Endothelial cell (in vitro differentiated cells): ENCODE results near the gene SNX1. TPM values are rescaled to one million over a fixed set of nuclear protein-coding genes. Genes with fewer than 3 reads are reported as not detected.
A peak's percentile ranks its signal among the peaks of the same experiment; 100 is the strongest.

Experiments
- DNase-seq: peaks from one replicate; pipeline ENCODE4 v3.0.0; 2021; ENCODE audit warnings: low spot score
- H3K27ac Mint-ChIP-seq: one replicate; pipeline ENCODE4 v1.8.0; 2021; ENCODE audit warnings: mixed read lengths, inconsistent platforms; ENCODE audit not compliant: unreplicated experiment
- H3K27me3 Mint-ChIP-seq: one replicate; pipeline ENCODE4 v1.8.0; 2021; ENCODE audit warnings: mild to moderate bottlenecking, moderate library complexity, mixed read lengths, inconsistent platforms; ENCODE audit not compliant: unreplicated experiment
- H3K36me3 Mint-ChIP-seq: one replicate; pipeline ENCODE4 v1.8.0; 2021; ENCODE audit warnings: mild to moderate bottlenecking, low read depth, mixed read lengths, inconsistent platforms; ENCODE audit not compliant: unreplicated experiment
- H3K4me1 Mint-ChIP-seq: one replicate; pipeline ENCODE4 v1.8.0; 2021; ENCODE audit warnings: mild to moderate bottlenecking, mixed read lengths, inconsistent platforms; ENCODE audit not compliant: unreplicated experiment
- H3K4me3 Mint-ChIP-seq: one replicate; pipeline ENCODE4 v1.8.0; 2021; ENCODE audit warnings: mild to moderate bottlenecking, mixed read lengths, inconsistent platforms; ENCODE audit not compliant: unreplicated experiment
- H3K9me3 Mint-ChIP-seq: one replicate; pipeline ENCODE4 v1.8.0; 2021; ENCODE audit warnings: mixed read lengths, inconsistent platforms; ENCODE audit not compliant: unreplicated experiment
- total RNA-seq: library from RNA; stranded (reverse); fragmentation: NEBNext Ultra II Directional; extraction: Animal tissue kit (Norgen Biotek cat#: 25700); gene quantifications from one replicate; pipeline ENCODE4 v1.2.1, GENCODE V29; 2021; ENCODE audit not compliant: unreplicated experiment
- TF ChIP-seq, protein P1 (sequence below): fragments of 200-600 bp; sonication (generic); IDR thresholded peaks from one replicate; pipeline ENCODE4 v1.5.0; 2021; ENCODE audit warnings: antibody characterized with exemption; ENCODE audit not compliant: unreplicated experiment

The SNX1 gene
- total RNA-seq, 1 donor from 2014 or later = 128 TPM

DNA sequence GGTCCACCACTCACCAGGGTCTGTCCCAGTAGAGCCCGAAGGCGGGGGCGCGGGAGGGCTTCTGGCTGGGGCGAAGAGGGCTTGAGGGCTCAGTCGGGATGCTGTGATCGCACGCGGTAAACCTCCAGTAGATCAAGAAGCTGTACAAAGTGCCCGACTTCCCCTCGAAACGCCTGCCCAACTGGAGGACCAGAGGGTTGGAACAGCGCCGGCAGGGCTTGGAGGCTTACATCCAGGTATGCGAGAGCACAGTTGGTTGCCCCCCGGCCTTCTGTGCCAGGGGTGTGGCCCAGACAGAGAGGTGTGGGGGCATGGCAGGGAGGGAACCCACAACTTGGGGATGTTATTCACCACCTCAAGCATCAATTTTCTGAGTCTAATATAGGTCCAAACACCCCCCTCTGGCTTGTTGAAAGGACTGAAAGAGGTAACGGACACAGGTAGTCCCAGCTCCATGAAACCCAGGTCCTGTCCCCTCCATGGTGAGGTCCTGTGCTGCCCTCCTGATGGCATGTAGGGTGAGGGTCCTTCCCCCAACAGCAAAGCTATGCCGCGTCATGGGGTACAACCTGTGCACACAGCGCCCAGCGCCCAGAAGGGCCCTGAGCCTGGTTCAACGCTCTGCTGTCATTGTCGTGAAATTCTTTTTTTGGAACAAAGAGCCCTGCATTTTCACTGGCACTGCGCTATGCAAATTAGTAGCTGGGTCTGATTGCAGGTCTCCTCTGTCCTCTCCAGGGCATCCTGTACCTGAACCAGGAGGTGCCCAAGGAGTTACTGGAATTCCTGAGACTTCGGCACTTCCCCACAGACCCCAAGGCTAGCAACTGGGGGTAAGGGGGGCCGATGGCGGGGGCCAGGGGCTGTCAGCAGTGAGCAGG lies 57.0 kb downstream of the SNX1 start:
- no peak for DNase-seq
- Mint-ChIP-seq H3K27ac (no peak overlapping the region), H3K4me1 (peaks cover 8% of the 10 kb centered on the region), H3K4me3 (peak overlapping the region; percentile 31), H3K9me3 (no peaks in the 10 kb centered on the region), H3K36me3 (peaks cover 9% of the 10 kb centered on the region), H3K27me3 (peaks cover 15% of the 10 kb centered on the region)
- TF ChIP-seq, protein P1, sequence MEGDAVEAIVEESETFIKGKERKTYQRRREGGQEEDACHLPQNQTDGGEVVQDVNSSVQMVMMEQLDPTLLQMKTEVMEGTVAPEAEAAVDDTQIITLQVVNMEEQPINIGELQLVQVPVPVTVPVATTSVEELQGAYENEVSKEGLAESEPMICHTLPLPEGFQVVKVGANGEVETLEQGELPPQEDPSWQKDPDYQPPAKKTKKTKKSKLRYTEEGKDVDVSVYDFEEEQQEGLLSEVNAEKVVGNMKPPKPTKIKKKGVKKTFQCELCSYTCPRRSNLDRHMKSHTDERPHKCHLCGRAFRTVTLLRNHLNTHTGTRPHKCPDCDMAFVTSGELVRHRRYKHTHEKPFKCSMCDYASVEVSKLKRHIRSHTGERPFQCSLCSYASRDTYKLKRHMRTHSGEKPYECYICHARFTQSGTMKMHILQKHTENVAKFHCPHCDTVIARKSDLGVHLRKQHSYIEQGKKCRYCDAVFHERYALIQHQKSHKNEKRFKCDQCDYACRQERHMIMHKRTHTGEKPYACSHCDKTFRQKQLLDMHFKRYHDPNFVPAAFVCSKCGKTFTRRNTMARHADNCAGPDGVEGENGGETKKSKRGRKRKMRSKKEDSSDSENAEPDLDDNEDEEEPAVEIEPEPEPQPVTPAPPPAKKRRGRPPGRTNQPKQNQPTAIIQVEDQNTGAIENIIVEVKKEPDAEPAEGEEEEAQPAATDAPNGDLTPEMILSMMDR = no peak

DNA sequence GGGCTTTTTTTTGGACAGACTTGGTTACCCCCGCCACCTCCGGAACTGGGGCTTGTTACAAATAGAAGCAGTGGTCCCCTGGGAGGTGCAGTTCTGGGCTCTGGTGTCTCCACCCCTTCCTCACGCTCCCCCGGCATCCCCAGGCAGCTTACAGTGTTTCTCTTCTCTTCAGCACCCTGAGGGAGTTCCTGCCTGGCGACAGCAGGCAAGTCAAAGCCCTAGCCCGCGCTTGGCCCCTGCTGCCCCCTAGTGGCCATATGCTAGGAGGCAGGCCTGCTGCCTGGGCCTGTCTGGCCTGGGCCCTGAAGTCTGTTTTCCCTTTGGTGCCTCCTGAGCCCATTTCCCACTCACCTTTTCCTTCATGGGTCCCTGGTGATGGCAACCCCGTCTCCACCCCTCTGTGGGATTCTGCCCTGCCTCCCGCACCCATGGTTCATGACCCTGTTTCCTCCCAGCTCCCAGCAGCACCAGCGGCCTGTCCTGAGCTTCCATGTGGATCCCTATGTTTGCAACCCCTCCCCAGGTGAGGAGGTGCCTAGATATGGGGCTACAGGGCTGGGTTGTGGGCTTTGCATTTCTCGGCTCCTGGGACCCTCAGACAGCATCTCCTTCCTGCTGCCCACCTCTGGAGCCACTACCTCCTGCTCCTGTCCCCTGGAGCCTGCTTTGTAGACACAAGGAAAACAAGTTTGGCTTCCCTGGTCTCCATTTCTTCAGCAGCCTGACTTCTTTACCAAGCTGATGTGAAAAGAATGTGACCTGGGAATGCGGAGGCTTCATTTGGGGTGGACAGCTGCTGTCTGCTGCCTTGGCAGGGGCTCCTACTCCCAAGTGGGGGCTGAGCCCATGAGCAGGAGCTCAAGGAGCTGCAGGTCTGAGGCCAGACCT lies 57.9 kb downstream of the SNX1 start:
- no peak overlapping the region for H3K27ac Mint-ChIP-seq
- TF ChIP-seq, protein P1 = peak; percentile 93

DNA sequence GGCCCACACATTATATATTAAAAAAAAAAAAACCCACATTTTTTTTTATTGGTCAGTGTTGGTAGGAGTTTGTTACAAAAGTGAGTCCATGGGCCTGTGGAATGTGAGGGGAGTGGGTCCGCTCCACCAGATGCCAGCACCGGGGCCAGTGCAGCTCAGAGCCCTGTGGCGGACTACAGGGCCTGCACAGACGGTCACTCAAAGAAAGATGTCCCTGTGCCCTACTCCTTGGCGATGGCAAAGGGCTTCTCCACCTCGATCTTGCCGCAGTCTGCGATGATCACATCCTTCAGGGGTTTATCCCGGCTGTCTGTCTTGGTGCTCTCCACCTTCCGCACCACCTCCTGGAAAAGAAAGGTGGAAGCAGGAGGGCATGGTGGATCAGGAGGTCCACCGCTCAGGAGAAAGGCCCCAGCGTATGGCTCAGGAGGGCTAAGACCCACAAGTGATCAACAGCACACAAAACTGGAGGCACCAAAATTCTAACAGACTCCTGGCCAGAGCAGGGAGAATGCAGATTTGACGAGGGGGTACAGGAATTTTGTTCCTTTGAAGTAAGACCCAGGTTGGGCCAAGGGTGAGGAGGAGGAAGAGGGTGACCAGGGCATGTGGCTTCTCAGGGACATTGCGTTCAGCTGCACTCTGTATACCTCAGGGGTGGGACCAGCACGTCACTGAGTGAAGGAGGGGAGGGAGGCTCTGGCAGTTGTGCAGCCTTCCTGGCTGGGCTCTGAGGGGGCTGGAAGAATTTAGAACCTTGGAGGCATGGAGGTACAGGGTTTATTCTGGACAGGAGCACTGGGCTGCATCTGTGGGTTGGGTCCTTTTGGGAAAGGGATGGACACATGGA lies 60.2 kb downstream of the SNX1 start:
- Mint-ChIP-seq H3K9me3 (no peaks in the 10 kb centered on the region), H3K36me3 (peaks cover 32% of the 10 kb centered on the region), H3K4me3 (peak overlapping the region; percentile 71), H3K27ac (no peak overlapping the region), H3K4me1 (peaks cover 21% of the 10 kb centered on the region), H3K27me3 (peaks cover 12% of the 10 kb centered on the region)
- TF ChIP-seq, protein P1 = no peak
- no peak for DNase-seq

More for the DNA sequence above, 57.9 kb downstream of the SNX1 start:
- DNase-seq = peak; percentile 99
- H3K4me1 Mint-ChIP-seq = peaks cover 15% of the 10 kb centered on the region
- H3K9me3 Mint-ChIP-seq = no peaks in the 10 kb centered on the region
- no peak overlapping the region for H3K4me3 Mint-ChIP-seq
- H3K27me3 Mint-ChIP-seq = peaks cover 15% of the 10 kb centered on the region
- H3K36me3 Mint-ChIP-seq = peaks cover 17% of the 10 kb centered on the region

DNA sequence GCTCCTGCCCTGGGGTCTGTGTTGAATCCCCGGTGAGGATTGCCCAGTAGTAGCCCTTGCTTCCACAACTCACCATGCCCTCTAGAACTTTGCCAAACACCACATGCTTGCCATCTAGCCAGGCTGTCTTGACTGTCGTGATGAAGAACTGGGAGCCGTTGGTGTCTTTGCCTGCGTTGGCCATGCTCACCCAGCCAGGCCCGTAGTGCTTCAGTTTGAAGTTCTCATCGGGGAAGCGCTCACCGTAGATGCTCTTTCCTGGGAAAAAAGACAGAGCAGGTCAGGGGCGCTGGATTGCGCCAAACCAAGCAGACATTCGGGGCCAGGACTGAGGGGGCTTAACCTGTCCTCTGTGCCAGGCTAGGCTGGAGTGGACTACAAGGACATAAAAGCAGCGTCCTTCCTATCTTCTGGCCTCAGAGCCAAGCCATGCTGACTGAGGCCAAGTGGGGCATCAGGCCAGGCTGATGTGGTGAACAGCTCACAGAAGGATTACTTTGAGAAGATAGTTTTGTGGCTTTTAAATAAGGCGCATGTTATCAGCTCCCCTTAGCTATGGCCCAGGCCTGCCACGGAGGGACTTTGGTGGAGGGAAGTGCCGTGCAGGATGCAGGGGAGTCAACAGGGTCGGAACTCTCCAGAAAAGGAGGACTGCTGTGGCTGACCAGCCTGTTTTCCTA lies 61.0 kb downstream of the SNX1 start:
- no peak overlapping the region for H3K27ac Mint-ChIP-seq
- H3K4me1 Mint-ChIP-seq = peaks cover 23% of the 10 kb centered on the region
- DNase-seq = no peak
- no peak overlapping the region for H3K4me3 Mint-ChIP-seq
- H3K36me3 Mint-ChIP-seq = peaks cover 34% of the 10 kb centered on the region
- H3K9me3 Mint-ChIP-seq = no peaks in the 10 kb centered on the region
- TF ChIP-seq, protein P1 = no peak
- peaks cover 12% of the 10 kb centered on the region for H3K27me3 Mint-ChIP-seq
